A673 (cell line): Measurements from ENCODE around the gene EYS.

Source experiments
- CTCF ChIP-seq: fragments of 300-800, 200-600 bp; sonication (generic); conservative IDR thresholded peaks from 2 replicates; pipeline ENCODE4 v1.5.1; 2017; ENCODE audit warnings: low read depth, mild to moderate bottlenecking, antibody characterized with exemption, low read length, moderate library complexity, mixed read lengths
- EZH2 ChIP-seq: fragments of 200-600 bp; sonication (generic); IDR thresholded peaks from 2 replicates; pipeline ENCODE4 v1.6.1; 2017; ENCODE audit warnings: borderline replicate concordance, low read depth, mild to moderate bottlenecking, mixed read lengths, antibody characterized with exemption, low read length; ENCODE audit not compliant: poor library complexity, severe bottlenecking

- no peak for TF ChIP-seq CTCF
- no peak for TF ChIP-seq EZH2
Measured at GRCh38 chr6:64672131-64672530, 1034.9 kb downstream of the EYS start.
